Measurements from ENCODE around the gene ATXN1. TPM values are rescaled to one million over a fixed set of nuclear protein-coding genes. Genes with fewer than 3 reads are reported as not detected.

The ATXN1 gene
- total RNA-seq, 1 experiment from 2014 or later: 6.3 TPM

GRCh38 chr6:16759646-16760515, 1.4 kb downstream of the ATXN1 start:
- Histone ChIP-seq H3K4me1 (peaks cover 2% of the 10 kb centered on the region; the same call in 1 of the 2 replicates), H3K4me3 (peak overlapping the region; percentile 78), H3K36me3 (no peaks in the 10 kb centered on the region), H3K27me3 (no peaks in the 10 kb centered on the region), H3K27ac (peak overlapping the region; percentile 57), H3K9me3 (replicated peaks) (no peaks in the 10 kb centered on the region)
- DNase-seq: peak; percentile 74

- peak overlapping the region; percentile 57; the same call in 1 of the 2 replicates for H3K27ac ChIP-seq
- H3K9me3 ChIP-seq (replicated peaks): no peaks in the 10 kb centered on the region
- H3K36me3 ChIP-seq: no peaks in the 10 kb centered on the region
- peaks cover 2% of the 10 kb centered on the region; the same call in 1 of the 2 replicates for H3K4me1 ChIP-seq
- H3K4me3 ChIP-seq: peak overlapping the region; percentile 78
- no peak for DNase-seq
- no peaks in the 10 kb centered on the region for H3K27me3 ChIP-seq
These were observed 2.0 kb downstream of the ATXN1 start for GRCh38 chr6:16759181-16759645.

GRCh38 chr6:16758163-16758975, 2.9 kb downstream of the ATXN1 start:
- H3K27ac ChIP-seq: no peak overlapping the region

GRCh38 chr6:16757332-16757731, 3.9 kb downstream of the ATXN1 start:
- Histone ChIP-seq H3K9me3 (replicated peaks) (no peaks in the 10 kb centered on the region), H3K36me3 (no peaks in the 10 kb centered on the region), H3K27me3 (no peaks in the 10 kb centered on the region), H3K4me3 (no peak overlapping the region), H3K4me1 (peaks cover 6% of the 10 kb centered on the region), H3K27ac (no peak overlapping the region)
- no peak for DNase-seq

More at GRCh38 chr6:16758163-16758975, 2.9 kb downstream of the ATXN1 start:
- DNase-seq: no peak
- Histone ChIP-seq H3K27me3 (no peaks in the 10 kb centered on the region), H3K4me1 (peaks cover 2% of the 10 kb centered on the region; the same call in 1 of the 2 replicates), H3K9me3 (replicated peaks) (no peaks in the 10 kb centered on the region), H3K4me3 (no peak overlapping the region), H3K36me3 (no peaks in the 10 kb centered on the region)

GRCh38 chr6:16756660-16757255, 4.5 kb downstream of the ATXN1 start:
- H3K4me1 ChIP-seq: peaks cover 7% of the 10 kb centered on the region
- DNase-seq: no peak

GRCh38 chr6:16755544-16755943, 5.7 kb downstream of the ATXN1 start:
- Histone ChIP-seq H3K36me3 (no peaks in the 10 kb centered on the region), H3K4me1 (peaks cover 7% of the 10 kb centered on the region), H3K4me3 (no peak overlapping the region), H3K27me3 (no peaks in the 10 kb centered on the region), H3K9me3 (replicated peaks) (no peaks in the 10 kb centered on the region), H3K27ac (no peak overlapping the region)
- DNase-seq: no peak

More at GRCh38 chr6:16756660-16757255, 4.5 kb downstream of the ATXN1 start:
- Histone ChIP-seq H3K9me3 (replicated peaks) (no peaks in the 10 kb centered on the region), H3K27me3 (no peaks in the 10 kb centered on the region), H3K36me3 (no peaks in the 10 kb centered on the region), H3K27ac (no peak overlapping the region), H3K4me3 (no peak overlapping the region)

- Histone ChIP-seq H3K27ac (no peak overlapping the region), H3K9me3 (replicated peaks) (no peaks in the 10 kb centered on the region), H3K4me1 (peaks cover 7% of the 10 kb centered on the region), H3K4me3 (no peak overlapping the region), H3K36me3 (no peaks in the 10 kb centered on the region), H3K27me3 (no peaks in the 10 kb centered on the region)
- DNase-seq: no peak
These were observed 6.4 kb downstream of the ATXN1 start for GRCh38 chr6:16754876-16755275.

- DNase-seq: no peak
- H3K4me3 ChIP-seq: no peak overlapping the region
- peaks cover 7% of the 10 kb centered on the region for H3K4me1 ChIP-seq
- no peak overlapping the region for H3K27ac ChIP-seq
- H3K27me3 ChIP-seq: no peaks in the 10 kb centered on the region
- no peaks in the 10 kb centered on the region for H3K36me3 ChIP-seq
- no peaks in the 10 kb centered on the region for H3K9me3 ChIP-seq (replicated peaks)
These were observed 7.0 kb downstream of the ATXN1 start for GRCh38 chr6:16754274-16754673.

GRCh38 chr6:16753341-16753740, 7.9 kb downstream of the ATXN1 start:
- Histone ChIP-seq H3K4me3 (no peak overlapping the region), H3K27me3 (no peaks in the 10 kb centered on the region), H3K4me1 (peaks cover 5% of the 10 kb centered on the region), H3K36me3 (no peaks in the 10 kb centered on the region), H3K9me3 (replicated peaks) (no peaks in the 10 kb centered on the region), H3K27ac (no peak overlapping the region)
- no peak for DNase-seq

- H3K4me1 ChIP-seq: peaks cover 5% of the 10 kb centered on the region
These were observed 8.9 kb downstream of the ATXN1 start for GRCh38 chr6:16752206-16752866.

GRCh38 chr6:16751251-16751946, 9.9 kb downstream of the ATXN1 start:
- no peaks in the 10 kb centered on the region for H3K27me3 ChIP-seq
- no peaks in the 10 kb centered on the region for H3K36me3 ChIP-seq
- no peak overlapping the region for H3K4me3 ChIP-seq
- no peak overlapping the region for H3K27ac ChIP-seq
- DNase-seq: no peak
- no peaks in the 10 kb centered on the region for H3K9me3 ChIP-seq (replicated peaks)
- H3K4me1 ChIP-seq: peaks cover 5% of the 10 kb centered on the region

More at GRCh38 chr6:16752206-16752866, 8.9 kb downstream of the ATXN1 start:
- H3K9me3 ChIP-seq (replicated peaks): no peaks in the 10 kb centered on the region
- no peak for DNase-seq
- H3K27me3 ChIP-seq: no peaks in the 10 kb centered on the region
- no peak overlapping the region for H3K27ac ChIP-seq
- H3K4me3 ChIP-seq: no peak overlapping the region
- no peaks in the 10 kb centered on the region for H3K36me3 ChIP-seq

GRCh38 chr6:16750566-16750965, 10.7 kb downstream of the ATXN1 start:
- no peak for DNase-seq
- H3K27me3 ChIP-seq: no peaks in the 10 kb centered on the region
- H3K9me3 ChIP-seq (replicated peaks): no peaks in the 10 kb centered on the region
- H3K36me3 ChIP-seq: no peaks in the 10 kb centered on the region
- H3K4me1 ChIP-seq: peaks cover 5% of the 10 kb centered on the region
- no peak overlapping the region for H3K4me3 ChIP-seq
- no peak overlapping the region for H3K27ac ChIP-seq

- Histone ChIP-seq H3K27ac (no peak overlapping the region), H3K27me3 (no peaks in the 10 kb centered on the region), H3K36me3 (no peaks in the 10 kb centered on the region), H3K4me3 (no peak overlapping the region), H3K4me1 (peaks cover 5% of the 10 kb centered on the region), H3K9me3 (replicated peaks) (no peaks in the 10 kb centered on the region)
- no peak for DNase-seq
These were observed 11.5 kb downstream of the ATXN1 start for GRCh38 chr6:16749516-16750485.

Data from SJCRH30 (cell line).